ENCODE results near the gene SAMD7.
A peak's percentile ranks its signal among the peaks of the same experiment; 100 is the strongest.

The SAMD7 gene

DNA sequence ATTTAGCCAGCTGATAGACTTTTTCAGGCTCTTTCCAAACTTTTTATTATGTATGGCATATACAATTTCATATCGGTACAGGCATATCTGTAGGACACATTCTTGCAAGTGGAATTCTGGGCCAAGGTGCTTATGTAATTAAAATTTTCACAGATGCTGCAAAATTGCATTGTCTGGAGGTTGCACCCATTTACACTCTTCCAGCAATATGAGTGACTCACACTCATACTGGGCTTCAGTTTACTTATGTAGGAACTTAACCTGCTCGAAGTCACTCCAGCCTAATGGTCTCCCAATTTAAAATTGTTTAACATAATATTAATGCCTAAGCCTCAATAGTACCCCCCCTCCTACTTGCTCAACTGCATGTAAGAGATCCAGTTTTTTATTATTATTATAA, 44.0 kb downstream of the SAMD7 start:
- no peak overlapping the region for H3K4me3 ChIP-seq (ENCODE audit: low read depth in 1 of 2, low read length in 2 of 2)
- H3K27ac ChIP-seq (ENCODE audit: low read length): no peak overlapping the region
- H3K27me3 ChIP-seq (ENCODE audit: insufficient read depth, low read length, poor library complexity): peaks cover 3% of the 10 kb centered on the region
- H4K20me1 ChIP-seq (ENCODE audit: insufficient read depth, low read length): no peaks in the 10 kb centered on the region
- no peak overlapping the region for H3K9ac ChIP-seq (ENCODE audit: low read depth, low read length)
- TF ChIP-seq EZH2 (IDR thresholded peaks at IDR 0.05; ENCODE audit: borderline replicate concordance, low read depth, low read length, severe bottlenecking): no peak
- no peak for TF ChIP-seq CTCF (IDR thresholded peaks at IDR 0.05; ENCODE audit: borderline replicate concordance, extremely low read depth, low read length, poor library complexity, severe bottlenecking)
- no peak overlapping the region for H2AFZ ChIP-seq (ENCODE audit: low read depth, low read length)
- no peaks in the 10 kb centered on the region for H3K4me1 ChIP-seq (ENCODE audit: insufficient read depth, low read length)
- H3K36me3 ChIP-seq (ENCODE audit: insufficient read depth, low read length): no peaks in the 10 kb centered on the region
- H3K4me2 ChIP-seq (ENCODE audit: insufficient read depth, low read length): no peak overlapping the region
- ATAC-seq (ENCODE audit: insufficient read depth, low read depth) (no peak), DNase-seq (no peak)
- no peaks in the 10 kb centered on the region for H3K79me2 ChIP-seq (ENCODE audit: insufficient read depth, low read length)
- H3K9me3 ChIP-seq (ENCODE audit: insufficient read depth, low read length, severe bottlenecking): no peaks in the 10 kb centered on the region

DNA sequence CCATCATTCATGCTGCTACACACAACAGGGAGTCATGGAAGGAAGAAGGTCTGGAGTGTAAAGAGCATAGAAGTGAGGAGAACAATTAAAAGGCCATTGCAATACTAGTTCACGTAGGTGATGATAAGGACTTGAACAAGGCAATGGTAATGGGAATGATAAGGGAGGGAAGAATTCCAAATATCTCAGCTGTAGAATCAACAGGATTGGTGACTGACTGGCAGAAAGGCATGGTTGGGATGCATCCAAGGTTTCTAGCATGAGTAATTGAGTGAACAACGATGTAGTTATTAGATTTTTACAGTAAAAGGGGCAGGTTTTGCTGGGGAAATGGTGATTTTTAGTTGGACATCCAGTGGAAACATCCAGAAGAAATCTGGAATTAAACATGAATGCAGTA, 52.8 kb downstream of the SAMD7 start:
- no peak overlapping the region for H3K4me3 ChIP-seq (ENCODE audit: low read depth in 1 of 2, low read length in 2 of 2)

DNA sequence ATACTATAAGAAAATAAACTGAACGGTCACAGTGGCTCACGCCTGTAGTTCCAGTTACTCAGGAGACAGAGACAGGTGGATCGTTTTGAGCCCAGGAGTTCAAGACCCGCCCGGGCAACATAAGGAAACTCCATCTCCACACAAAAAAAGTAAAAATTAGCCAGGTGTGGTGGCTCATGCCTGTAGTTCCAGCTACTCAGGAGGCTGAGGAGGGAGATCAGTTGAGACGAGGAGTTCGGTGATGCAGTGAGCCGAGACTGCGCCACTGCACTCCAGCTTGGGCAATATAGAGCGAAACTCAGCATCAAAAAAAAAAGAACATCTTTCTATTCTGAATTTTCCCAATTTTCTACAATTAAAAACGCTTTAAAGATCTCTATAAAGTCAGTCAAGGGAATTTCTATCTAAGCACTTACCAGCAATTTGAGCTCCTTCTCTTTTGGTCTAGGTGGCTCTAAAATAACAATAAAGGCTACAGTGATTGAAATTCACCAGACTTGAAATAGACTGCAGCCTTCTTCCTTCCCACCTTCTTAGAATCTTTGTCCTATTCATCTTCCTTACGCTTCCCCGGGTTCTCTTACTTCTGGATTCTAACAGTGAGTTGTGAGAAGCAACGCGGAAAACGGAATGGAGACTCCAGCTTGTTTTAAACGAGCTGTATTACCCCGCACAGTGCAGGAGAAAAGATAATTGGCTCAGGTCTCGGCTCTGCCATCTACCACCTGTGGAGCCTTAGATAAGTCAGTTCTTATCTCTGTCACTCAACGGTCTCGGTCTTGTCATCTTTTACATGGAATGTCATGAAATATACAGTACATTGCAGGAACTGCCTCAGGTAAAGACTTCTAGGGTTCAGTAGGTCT, 54.4 kb downstream of the SAMD7 start:
- Histone ChIP-seq H3K9ac (ENCODE audit: low read depth, low read length) (peak overlapping the region; percentile 73), H4K20me1 (ENCODE audit: insufficient read depth, low read length) (peaks cover 27% of the 10 kb centered on the region; the same call in 1 of the 2 replicates), H2AFZ (ENCODE audit: low read depth, low read length) (peak overlapping the region; percentile 93), H3K27me3 (ENCODE audit: insufficient read depth, low read length, poor library complexity) (no peaks in the 10 kb centered on the region), H3K36me3 (ENCODE audit: insufficient read depth, low read length) (peaks cover 6% of the 10 kb centered on the region), H3K4me1 (ENCODE audit: insufficient read depth, low read length) (peaks cover 41% of the 10 kb centered on the region), H3K9me3 (ENCODE audit: insufficient read depth, low read length, severe bottlenecking) (no peaks in the 10 kb centered on the region), H3K79me2 (ENCODE audit: insufficient read depth, low read length) (peaks cover 45% of the 10 kb centered on the region), H3K27ac (ENCODE audit: low read length) (peak overlapping the region; percentile 83), H3K4me2 (ENCODE audit: insufficient read depth, low read length) (peak overlapping the region; percentile 73), H3K4me3 (ENCODE audit: low read depth in 1 of 2, low read length in 2 of 2) (peak overlapping the region; percentile 49 to 80)
- TF ChIP-seq CTCF (IDR thresholded peaks at IDR 0.05; ENCODE audit: borderline replicate concordance, extremely low read depth, low read length, poor library complexity, severe bottlenecking) (no peak), EZH2 (IDR thresholded peaks at IDR 0.05; ENCODE audit: borderline replicate concordance, low read depth, low read length, severe bottlenecking) (no peak)
- no peak for DNase-seq
- no peak for ATAC-seq (ENCODE audit: insufficient read depth, low read depth)

More for the DNA sequence above, 52.8 kb downstream of the SAMD7 start:
- TF ChIP-seq EZH2 (IDR thresholded peaks at IDR 0.05; ENCODE audit: borderline replicate concordance, low read depth, low read length, severe bottlenecking) (no peak), CTCF (IDR thresholded peaks at IDR 0.05; ENCODE audit: borderline replicate concordance, extremely low read depth, low read length, poor library complexity, severe bottlenecking) (no peak)
- no peak for ATAC-seq (ENCODE audit: insufficient read depth, low read depth)
- Histone ChIP-seq H2AFZ (ENCODE audit: low read depth, low read length) (no peak overlapping the region), H3K79me2 (ENCODE audit: insufficient read depth, low read length) (peaks cover 29% of the 10 kb centered on the region), H3K27ac (ENCODE audit: low read length) (no peak overlapping the region), H3K27me3 (ENCODE audit: insufficient read depth, low read length, poor library complexity) (no peaks in the 10 kb centered on the region), H4K20me1 (ENCODE audit: insufficient read depth, low read length) (peaks cover 14% of the 10 kb centered on the region; the same call in 1 of the 2 replicates), H3K36me3 (ENCODE audit: insufficient read depth, low read length) (peaks cover 1% of the 10 kb centered on the region), H3K9me3 (ENCODE audit: insufficient read depth, low read length, severe bottlenecking) (no peaks in the 10 kb centered on the region), H3K4me1 (ENCODE audit: insufficient read depth, low read length) (peaks cover 28% of the 10 kb centered on the region), H3K9ac (ENCODE audit: low read depth, low read length) (no peak overlapping the region), H3K4me2 (ENCODE audit: insufficient read depth, low read length) (no peak overlapping the region)
- no peak for DNase-seq

All from DND-41 (cell line).